ENCODE results near the gene SORCS3. TPM values are rescaled to one million over a fixed set of nuclear protein-coding genes. Genes with fewer than 3 reads are reported as not detected.

The SORCS3 gene
- polyA plus RNA-seq, 1 donor from 2014 or later: 9.8 TPM

DNA sequence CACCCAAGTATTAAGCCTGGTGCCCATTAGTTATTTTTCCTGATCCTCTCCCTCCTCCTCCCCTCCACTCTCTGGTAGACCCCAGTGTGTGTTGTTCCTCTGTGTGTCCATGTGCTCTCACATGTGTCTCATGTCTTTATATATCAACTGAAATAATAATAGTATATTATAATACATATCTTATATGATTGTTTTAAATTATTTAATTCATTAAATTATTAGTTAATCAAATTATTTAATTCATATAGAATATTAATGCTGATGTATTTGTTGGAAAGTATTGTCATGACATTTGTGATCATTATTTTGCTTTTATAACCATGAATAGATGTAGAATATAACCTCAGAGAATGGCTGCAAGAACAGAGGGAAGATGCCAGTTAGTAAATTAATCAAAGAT, 647.5 kb downstream of the SORCS3 start:
- no peaks in the 10 kb centered on the region for H4K20me1 ChIP-seq (ENCODE audit: insufficient read depth)
- H3K9me3 ChIP-seq (ENCODE audit: low read length): no peaks in the 10 kb centered on the region
- H3F3A ChIP-seq (ENCODE audit: insufficient read depth, low read length, poor library complexity, severe bottlenecking): no peaks in the 10 kb centered on the region
- no peaks in the 10 kb centered on the region for H3K27me3 ChIP-seq (ENCODE audit: insufficient read depth, low read depth, low read length)
- no peak overlapping the region for H2AFZ ChIP-seq (ENCODE audit: low read depth, low read length)
- no peaks in the 10 kb centered on the region for H3K36me3 ChIP-seq (ENCODE audit: insufficient read depth, low read length)
- H3K4me2 ChIP-seq (ENCODE audit: low read length): no peak overlapping the region
- no peak overlapping the region for H3K27ac ChIP-seq (ENCODE audit: low read length)
- H3K4me3 ChIP-seq (ENCODE audit: low read length): no peak overlapping the region
- TF ChIP-seq SMC3 (conservative IDR thresholded peaks at IDR 0.05; ENCODE audit: poor library complexity) (no peak), POLR2AphosphoS5 (IDR thresholded peaks at IDR 0.05) (no peak), EP300 (conservative IDR thresholded peaks at IDR 0.05; ENCODE audit: poor library complexity, severe bottlenecking) (no peak), RAD21 (conservative IDR thresholded peaks at IDR 0.05) (no peak), MXI1 (conservative IDR thresholded peaks at IDR 0.05; ENCODE audit: poor library complexity, severe bottlenecking) (no peak), EZH2 (IDR thresholded peaks at IDR 0.05; ENCODE audit: borderline replicate concordance, insufficient read depth, low read length, poor library complexity, severe bottlenecking) (no peak), TAF1 (IDR thresholded peaks at IDR 0.05; ENCODE audit: low read depth) (no peak)
- TF ChIP-seq, protein P1, sequence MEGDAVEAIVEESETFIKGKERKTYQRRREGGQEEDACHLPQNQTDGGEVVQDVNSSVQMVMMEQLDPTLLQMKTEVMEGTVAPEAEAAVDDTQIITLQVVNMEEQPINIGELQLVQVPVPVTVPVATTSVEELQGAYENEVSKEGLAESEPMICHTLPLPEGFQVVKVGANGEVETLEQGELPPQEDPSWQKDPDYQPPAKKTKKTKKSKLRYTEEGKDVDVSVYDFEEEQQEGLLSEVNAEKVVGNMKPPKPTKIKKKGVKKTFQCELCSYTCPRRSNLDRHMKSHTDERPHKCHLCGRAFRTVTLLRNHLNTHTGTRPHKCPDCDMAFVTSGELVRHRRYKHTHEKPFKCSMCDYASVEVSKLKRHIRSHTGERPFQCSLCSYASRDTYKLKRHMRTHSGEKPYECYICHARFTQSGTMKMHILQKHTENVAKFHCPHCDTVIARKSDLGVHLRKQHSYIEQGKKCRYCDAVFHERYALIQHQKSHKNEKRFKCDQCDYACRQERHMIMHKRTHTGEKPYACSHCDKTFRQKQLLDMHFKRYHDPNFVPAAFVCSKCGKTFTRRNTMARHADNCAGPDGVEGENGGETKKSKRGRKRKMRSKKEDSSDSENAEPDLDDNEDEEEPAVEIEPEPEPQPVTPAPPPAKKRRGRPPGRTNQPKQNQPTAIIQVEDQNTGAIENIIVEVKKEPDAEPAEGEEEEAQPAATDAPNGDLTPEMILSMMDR (IDR thresholded peaks at IDR 0.05; ENCODE audit: poor library complexity, severe bottlenecking): no peak
- TF ChIP-seq, protein P2, sequence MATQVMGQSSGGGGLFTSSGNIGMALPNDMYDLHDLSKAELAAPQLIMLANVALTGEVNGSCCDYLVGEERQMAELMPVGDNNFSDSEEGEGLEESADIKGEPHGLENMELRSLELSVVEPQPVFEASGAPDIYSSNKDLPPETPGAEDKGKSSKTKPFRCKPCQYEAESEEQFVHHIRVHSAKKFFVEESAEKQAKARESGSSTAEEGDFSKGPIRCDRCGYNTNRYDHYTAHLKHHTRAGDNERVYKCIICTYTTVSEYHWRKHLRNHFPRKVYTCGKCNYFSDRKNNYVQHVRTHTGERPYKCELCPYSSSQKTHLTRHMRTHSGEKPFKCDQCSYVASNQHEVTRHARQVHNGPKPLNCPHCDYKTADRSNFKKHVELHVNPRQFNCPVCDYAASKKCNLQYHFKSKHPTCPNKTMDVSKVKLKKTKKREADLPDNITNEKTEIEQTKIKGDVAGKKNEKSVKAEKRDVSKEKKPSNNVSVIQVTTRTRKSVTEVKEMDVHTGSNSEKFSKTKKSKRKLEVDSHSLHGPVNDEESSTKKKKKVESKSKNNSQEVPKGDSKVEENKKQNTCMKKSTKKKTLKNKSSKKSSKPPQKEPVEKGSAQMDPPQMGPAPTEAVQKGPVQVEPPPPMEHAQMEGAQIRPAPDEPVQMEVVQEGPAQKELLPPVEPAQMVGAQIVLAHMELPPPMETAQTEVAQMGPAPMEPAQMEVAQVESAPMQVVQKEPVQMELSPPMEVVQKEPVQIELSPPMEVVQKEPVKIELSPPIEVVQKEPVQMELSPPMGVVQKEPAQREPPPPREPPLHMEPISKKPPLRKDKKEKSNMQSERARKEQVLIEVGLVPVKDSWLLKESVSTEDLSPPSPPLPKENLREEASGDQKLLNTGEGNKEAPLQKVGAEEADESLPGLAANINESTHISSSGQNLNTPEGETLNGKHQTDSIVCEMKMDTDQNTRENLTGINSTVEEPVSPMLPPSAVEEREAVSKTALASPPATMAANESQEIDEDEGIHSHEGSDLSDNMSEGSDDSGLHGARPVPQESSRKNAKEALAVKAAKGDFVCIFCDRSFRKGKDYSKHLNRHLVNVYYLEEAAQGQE (IDR thresholded peaks at IDR 0.05; ENCODE audit: borderline replicate concordance): no peak
- H3K9me2 ChIP-seq (ENCODE audit: insufficient read depth, low read length): no peaks in the 10 kb centered on the region
- H3K79me2 ChIP-seq (replicated peaks; ENCODE audit: insufficient read depth, low read length): no peaks in the 10 kb centered on the region
- H3K9ac ChIP-seq (ENCODE audit: low read length): no peak overlapping the region

DNA sequence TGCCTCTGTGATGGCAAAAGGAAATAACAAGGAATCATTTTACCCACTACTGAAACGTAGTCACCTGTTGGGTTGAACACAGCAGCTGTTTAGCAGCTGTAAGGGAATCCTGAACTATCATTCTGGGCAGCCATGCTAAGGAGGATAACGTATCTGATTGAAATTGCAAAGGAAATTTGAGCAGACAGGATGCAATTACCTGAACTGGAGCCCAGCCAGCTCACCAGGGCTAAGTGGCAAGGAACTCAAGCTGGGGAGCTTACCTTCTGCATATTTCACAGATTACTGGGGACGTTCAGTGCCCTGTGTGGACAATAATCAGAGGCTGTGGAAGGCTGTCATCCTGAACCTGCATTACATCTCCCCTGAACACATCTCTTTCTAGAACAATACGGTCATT, 650.5 kb downstream of the SORCS3 start:
- H3K36me3 ChIP-seq (ENCODE audit: insufficient read depth, low read length): no peaks in the 10 kb centered on the region
- no peaks in the 10 kb centered on the region for H3K27me3 ChIP-seq (ENCODE audit: insufficient read depth, low read depth, low read length)
- H3K4me3 ChIP-seq (ENCODE audit: low read length): peak overlapping the region; percentile 6
- H3K9me2 ChIP-seq (ENCODE audit: insufficient read depth, low read length): no peaks in the 10 kb centered on the region
- no peak overlapping the region for H3K9ac ChIP-seq (ENCODE audit: low read length)
- TF ChIP-seq, protein P2 (IDR thresholded peaks at IDR 0.05; ENCODE audit: borderline replicate concordance): no peak
- TF ChIP-seq TAF1 (IDR thresholded peaks at IDR 0.05; ENCODE audit: low read depth): no peak
- no peak for TF ChIP-seq MXI1 (conservative IDR thresholded peaks at IDR 0.05; ENCODE audit: poor library complexity, severe bottlenecking)
- peak; percentile 81 for TF ChIP-seq POLR2AphosphoS5 (IDR thresholded peaks at IDR 0.05)
- TF ChIP-seq EP300 (conservative IDR thresholded peaks at IDR 0.05; ENCODE audit: poor library complexity, severe bottlenecking): peak; percentile 38
- no peak for TF ChIP-seq EZH2 (IDR thresholded peaks at IDR 0.05; ENCODE audit: borderline replicate concordance, insufficient read depth, low read length, poor library complexity, severe bottlenecking)
- no peak for TF ChIP-seq RAD21 (conservative IDR thresholded peaks at IDR 0.05)
- no peak overlapping the region for H2AFZ ChIP-seq (ENCODE audit: low read depth, low read length)
- H3K27ac ChIP-seq (ENCODE audit: low read length): peak overlapping the region; percentile 12
- H3K9me3 ChIP-seq (ENCODE audit: low read length): no peaks in the 10 kb centered on the region
- H3F3A ChIP-seq (ENCODE audit: insufficient read depth, low read length, poor library complexity, severe bottlenecking): no peaks in the 10 kb centered on the region
- H4K20me1 ChIP-seq (ENCODE audit: insufficient read depth): no peaks in the 10 kb centered on the region
- no peaks in the 10 kb centered on the region for H3K79me2 ChIP-seq (replicated peaks; ENCODE audit: insufficient read depth, low read length)
- H3K4me2 ChIP-seq (ENCODE audit: low read length): no peak overlapping the region
